A673 (cell line): ENCODE data around the gene FASTKD1.

ENCODE experiments used
- CTCF ChIP-seq: fragments of 300-800, 200-600 bp; sonication (generic); conservative IDR thresholded peaks from 2 replicates; pipeline ENCODE4 v1.5.1; 2017; ENCODE audit warnings: low read depth, mild to moderate bottlenecking, antibody characterized with exemption, low read length, moderate library complexity, mixed read lengths
- EZH2 ChIP-seq: fragments of 200-600 bp; sonication (generic); IDR thresholded peaks from 2 replicates; pipeline ENCODE4 v1.6.1; 2017; ENCODE audit warnings: borderline replicate concordance, low read depth, mild to moderate bottlenecking, mixed read lengths, antibody characterized with exemption, low read length; ENCODE audit not compliant: poor library complexity, severe bottlenecking

GRCh38 chr2:169598982-169599381 lies 25.3 kb upstream of the FASTKD1 start:
- TF ChIP-seq CTCF (no peak), EZH2 (no peak)
